K562 (cell line): Measurements from ENCODE around the gene METTL21C. TPM values are rescaled to one million over a fixed set of nuclear protein-coding genes. Genes with fewer than 3 reads are reported as not detected.

ENCODE experiments used
- ATAC-seq: fragments of 200-7000 bp; cut with Tn5 transposase; 3 replicates; pipeline ENCODE4 v1.9.1; 2020; ENCODE audit warnings: moderate library complexity
- BruUV-seq: library from RNA; stranded (reverse); fragments of 400-500 nt; replicated peaks from 2 replicates; lab custom pipeline; 2021; lab: Mats Ljungman, UMichigan
- CTCF ChIA-PET: fragments of 300-600 bp; formaldehyde crosslinking; extraction: SDS; loops from one replicate; lab custom pipeline; 2021; ENCODE audit warnings: low intra/inter-chr PET ratio; lab: Yijun Ruan, JAX
- POLR2A ChIA-PET: fragments of 300-600, 350-650 bp; sonication (Branson Sonifier 250); formaldehyde crosslinking; extraction: SDS; loops from one replicate; lab custom pipeline; 2021; ENCODE audit warnings: antibody characterized with exemption, inconsistent platforms; lab: Yijun Ruan, JAX
- DNase-seq, 4 experiments: peaks; one replicate each; pipeline versions ENCODE4 v3.0.0 to v3.0.0-alpha.2; 2011 to 2018; ENCODE audit warnings: low spot score in 3 of 4, mixed read lengths in 3 of 4; ENCODE audit errors: extremely low read depth in 1 of 4
- FAIRE-seq: peaks from 2 replicates; lab custom pipeline; 2011; peaks lifted over from hg19 to GRCh38; lab: Jason Lieb, UNC
- H2AFZ ChIP-seq: 2 replicates; pipeline ENCODE4 v1.6.0; 2011; ENCODE audit warnings: low read depth, low read length, control low read depth, inconsistent platforms
- H3K27ac ChIP-seq: fragments of 200-600 bp; 3 replicates; pipeline ENCODE4 v1.8.0; 2011; ENCODE audit warnings: low read depth, mild to moderate bottlenecking, control low read depth, inconsistent platforms, low read length, moderate library complexity, mixed read lengths; ENCODE audit errors: extremely low read depth
- H3K27me3 ChIP-seq, 2 experiments: fragments of 300-600 bp in 1 of 2; 2 replicates in 1 of 2; 3 replicates in 1 of 2; pipeline versions ENCODE4 v1.6.0 to v1.8.0; 2011; ENCODE audit warnings: inconsistent platforms in 2 of 2, low read length in 2 of 2, mild to moderate bottlenecking in 1 of 2, mixed read lengths in 1 of 2, moderate library complexity in 1 of 2; ENCODE audit not compliant: control insufficient read depth in 2 of 2, insufficient read depth in 2 of 2
- H3K36me3 ChIP-seq: fragments of 300-600 bp; 3 replicates; pipeline ENCODE4 v1.8.0; 2011; ENCODE audit warnings: mild to moderate bottlenecking, low read length, inconsistent platforms; ENCODE audit not compliant: control insufficient read depth, insufficient read depth
- H3K4me1 ChIP-seq, 2 experiments: fragments of 200-600 bp in 1 of 2; replicated peaks in 1 of 2; 2 replicates in 1 of 2; 3 replicates in 1 of 2; pipeline versions ENCODE4 v1.5.1 to v1.8.0; 2011; ENCODE audit warnings: inconsistent platforms in 2 of 2, low read length in 2 of 2, mild to moderate bottlenecking in 1 of 2, mixed read lengths in 1 of 2, moderate library complexity in 1 of 2; ENCODE audit not compliant: control insufficient read depth in 2 of 2, insufficient read depth in 2 of 2
- H3K4me2 ChIP-seq: 2 replicates; pipeline ENCODE4 v1.6.1; 2011; ENCODE audit warnings: low read length, control low read depth, inconsistent platforms, mixed read lengths; ENCODE audit not compliant: insufficient read depth
- H3K4me3 ChIP-seq: fragments of 200-600 bp; sonication (generic), shearing (Covaris generic); 2 replicates; pipeline ENCODE4 v1.5.1; 2016; ENCODE audit warnings: control low read depth, inconsistent platforms
- H3K79me2 ChIP-seq: fragments of 200-600 bp; 3 replicates; pipeline ENCODE4 v1.8.0; 2011; ENCODE audit warnings: low read length, inconsistent platforms; ENCODE audit not compliant: control insufficient read depth, insufficient read depth
- H3K9ac ChIP-seq, 2 experiments: 2 replicates each; pipeline versions ENCODE4 v1.6.0 to v1.6.1; 2011; ENCODE audit warnings: low read depth in 2 of 2, low read length in 2 of 2, control low read depth in 1 of 2, inconsistent platforms in 1 of 2, mild to moderate bottlenecking in 1 of 2, mixed read lengths in 1 of 2; ENCODE audit not compliant: insufficient read depth in 1 of 2
- H3K9me1 ChIP-seq: one replicate; pipeline ENCODE4 v1.6.0; 2011; ENCODE audit warnings: inconsistent platforms, mild to moderate bottlenecking, low read length, moderate library complexity; ENCODE audit not compliant: control insufficient read depth, insufficient read depth
- H3K9me3 ChIP-seq: replicated peaks from 2 replicates; pipeline ENCODE4 v1.5.1; 2011; ENCODE audit warnings: low read depth, low read length, inconsistent platforms; ENCODE audit not compliant: control insufficient read depth, insufficient read depth
- H4K20me1 ChIP-seq: replicated peaks from 2 replicates; pipeline ENCODE4 v1.6.1; 2011; ENCODE audit warnings: low read length, inconsistent platforms, mixed read lengths; ENCODE audit not compliant: control insufficient read depth, insufficient read depth
- GTF2A2 ChIP-seq: IDR thresholded peaks from 2 replicates; pipeline ENCODE4 v1.6.1; 2016; ENCODE audit warnings: mild to moderate bottlenecking, missing genetic modification characterization, missing compliant biosample characterization
- HEY1 ChIP-seq: fragments of 250-450 bp; sonication (Bioruptor Pico); IDR thresholded peaks from 2 replicates; pipeline ENCODE4 v1.5.0; 2020; ENCODE audit warnings: mild to moderate bottlenecking, moderate library complexity, borderline replicate concordance
- HNRNPK ChIP-seq: fragments of 200-400 bp; formaldehyde crosslinking; IDR thresholded peaks from one replicate; pipeline ENCODE4 v1.6.1; 2018; ENCODE audit warnings: mild to moderate bottlenecking, low read depth, low read length; ENCODE audit not compliant: poor library complexity, severe bottlenecking
- KDM1A ChIP-seq, 2 experiments: fragments of 450-650 bp; IDR thresholded peaks; 2 replicates each; pipeline ENCODE4 v1.6.1; 2016; ENCODE audit warnings: mild to moderate bottlenecking in 2 of 2
- NCOA4 ChIP-seq: fragments of 450-650 bp; IDR thresholded peaks from 2 replicates; pipeline ENCODE4 v1.6.1; 2018; ENCODE audit warnings: mild to moderate bottlenecking; ENCODE audit not compliant: partially characterized antibody
- SIRT6 ChIP-seq: IDR thresholded peaks from one replicate; pipeline ENCODE4 v1.6.1; 2012; ENCODE audit warnings: low read depth, mild to moderate bottlenecking, control low read depth, inconsistent platforms, low read length, moderate library complexity
- SUPT5H ChIP-seq: fragments of 450-650 bp; IDR thresholded peaks from 2 replicates; pipeline ENCODE4 v1.6.1; 2016
- ZFX ChIP-seq: sonication (generic); formaldehyde crosslinking; IDR thresholded peaks from 2 replicates; pipeline ENCODE4 v1.8.0; 2022; ENCODE audit warnings: mild to moderate bottlenecking, missing genetic modification reagents, moderate library complexity
- ZNF134 ChIP-seq: fragments of 250-450 bp; sonication (Bioruptor Pico); conservative IDR thresholded peaks from 2 replicates; pipeline ENCODE4 v1.4.0; 2020
- ZNF780A ChIP-seq: fragments of 250-450 bp; sonication (Bioruptor Pico); IDR thresholded peaks from 2 replicates; pipeline ENCODE4 v1.5.0; 2021; ENCODE audit warnings: mild to moderate bottlenecking
- ZNF830 ChIP-seq: fragments of 250-450 bp; sonication (Bioruptor Pico); IDR thresholded peaks from 2 replicates; pipeline ENCODE4 v1.5.0; 2021; ENCODE audit warnings: mild to moderate bottlenecking
- WGBS: fragments of 100-300 bp; shearing (Covaris generic); methylation state at CpG from one replicate; pipeline ENCODE4 v1.1.6; 2016; ENCODE audit warnings: low coverage, mixed read lengths; ENCODE audit not compliant: insufficient coverage; ENCODE audit errors: missing lambda C conversion rate; 5-methylcytosine and 5-hydroxymethylcytosine counted together
- in situ Hi-C: fragments of 300-500 bp; cut with MboI; formaldehyde crosslinking; loops from 4 replicates; pipeline ENCODE4 v1.15.0; 2018; ENCODE audit warnings: inconsistent platforms, mixed read lengths
- intact Hi-C: fragments of 100-400 bp; cut with micrococcal nuclease; formaldehyde crosslinking; loops from 2 replicates; pipeline ENCODE4 v1.14.2; 2022
- polyA plus RNA-seq, 8 experiments: library from polyadenylated mRNA; depleted of rRNA in 4 of 8; stranded (reverse) in 5 of 8; unstranded in 3 of 8; fragments of >200 nt; fragmentation: Nextera tagmentation in 2 of 8; fragmentation: Illumina TruSeq in 1 of 8; extraction: Ambion mirVana in 2 of 8; extraction: Trizol in 1 of 8; gene quantifications; 2 replicates each; pipeline versions ENCODE4 v1.2.1 to v1.2.3, GENCODE V29; 2011 to 2014; ENCODE audit warnings: inconsistent platforms in 1 of 8, missing spikeins in 1 of 8
- total RNA-seq, 7 experiments: library from RNA; depleted of rRNA in 6 of 7; stranded (reverse); fragments of >200 nt in 6 of 7; fragmentation: Illumina TruSeq in 2 of 7; extraction: Trizol in 2 of 7; gene quantifications; 2 replicates each; pipeline versions ENCODE4 v1.2.1 to v1.2.3, GENCODE V29; 2011 to 2021; ENCODE audit warnings: low replicate concordance in 1 of 7
- TF ChIP-seq, protein P1 (sequence below): fragments of 250-450 bp; sonication (Bioruptor Pico); IDR thresholded peaks from 2 replicates; pipeline ENCODE4 v1.5.0; 2021
- TF ChIP-seq, protein P2 (sequence below): sonication (generic); formaldehyde crosslinking; IDR thresholded peaks from 2 replicates; pipeline ENCODE4 v1.8.0; 2022; ENCODE audit warnings: mild to moderate bottlenecking, missing genetic modification reagents

The METTL21C gene
- total and polyA plus RNA-seq, 9 of the 15 experiments (the other 6 are each of a cell fraction or from before 2014, with no cell fraction given): not detected

DNA sequence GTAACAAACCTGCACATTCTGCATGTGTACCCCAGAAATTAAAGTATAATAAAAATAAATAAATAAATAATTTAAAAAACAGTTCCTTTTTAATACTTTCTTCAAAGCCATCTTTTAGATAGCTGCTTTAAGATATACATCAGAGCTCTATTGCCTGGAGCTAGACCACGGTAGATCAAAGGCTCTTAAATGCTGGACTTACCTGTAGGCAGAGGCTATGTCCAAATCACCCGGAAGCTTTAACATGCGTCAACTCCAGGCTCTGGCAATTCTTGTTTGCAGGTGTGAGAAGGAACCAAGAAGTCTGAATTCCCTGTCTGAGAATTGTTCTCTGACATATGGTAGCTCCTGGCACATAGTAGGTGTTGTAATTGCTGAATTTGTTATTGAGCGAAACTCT is 1.6 kb upstream of the METTL21C start:
- H3K9ac ChIP-seq: no peak overlapping the region
- FAIRE-seq: no peak
- no peak overlapping the region for H3K4me2 ChIP-seq
- H3K27ac ChIP-seq: no peak overlapping the region
- no peak for DNase-seq
- no peaks in the 10 kb centered on the region for H3K36me3 ChIP-seq
- no peak for ATAC-seq
- H3K4me1 ChIP-seq: no peaks in the 10 kb centered on the region
- no peaks in the 10 kb centered on the region for H3K9me3 ChIP-seq
- no peaks in the 10 kb centered on the region for H3K9me1 ChIP-seq
- H2AFZ ChIP-seq: no peak overlapping the region
- no TSS peak for BruUV-seq
- intact Hi-C loops: no loop called here
- in situ Hi-C loops: no loop called here
- peaks cover 6 to 32% of the 10 kb centered on the region in 2 experiments; a peak in 4 of 5 replicates for H3K27me3 ChIP-seq
- ChIA-PET CTCF (no interaction called here), POLR2A (no interaction called here)
- no peaks in the 10 kb centered on the region for H3K79me2 ChIP-seq
- no peak overlapping the region for H3K4me3 ChIP-seq
- H4K20me1 ChIP-seq: no peaks in the 10 kb centered on the region
- WGBS: 0% methylated on average over 4 of the region's 4 CpGs
- TF ChIP-seq SUPT5H: no peak
- no peak for TF ChIP-seq HEY1 (CRISPR knock-in tag)
- TF ChIP-seq, protein P1, sequence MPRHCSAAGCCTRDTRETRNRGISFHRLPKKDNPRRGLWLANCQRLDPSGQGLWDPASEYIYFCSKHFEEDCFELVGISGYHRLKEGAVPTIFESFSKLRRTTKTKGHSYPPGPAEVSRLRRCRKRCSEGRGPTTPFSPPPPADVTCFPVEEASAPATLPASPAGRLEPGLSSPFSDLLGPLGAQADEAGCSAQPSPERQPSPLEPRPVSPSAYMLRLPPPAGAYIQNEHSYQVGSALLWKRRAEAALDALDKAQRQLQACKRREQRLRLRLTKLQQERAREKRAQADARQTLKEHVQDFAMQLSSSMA: no peak
- no peak for TF ChIP-seq SIRT6
- TF ChIP-seq KDM1A (IDR thresholded peaks at IDR 0.05): no peak
- no peak for TF ChIP-seq NCOA4
- TF ChIP-seq, protein P2, sequence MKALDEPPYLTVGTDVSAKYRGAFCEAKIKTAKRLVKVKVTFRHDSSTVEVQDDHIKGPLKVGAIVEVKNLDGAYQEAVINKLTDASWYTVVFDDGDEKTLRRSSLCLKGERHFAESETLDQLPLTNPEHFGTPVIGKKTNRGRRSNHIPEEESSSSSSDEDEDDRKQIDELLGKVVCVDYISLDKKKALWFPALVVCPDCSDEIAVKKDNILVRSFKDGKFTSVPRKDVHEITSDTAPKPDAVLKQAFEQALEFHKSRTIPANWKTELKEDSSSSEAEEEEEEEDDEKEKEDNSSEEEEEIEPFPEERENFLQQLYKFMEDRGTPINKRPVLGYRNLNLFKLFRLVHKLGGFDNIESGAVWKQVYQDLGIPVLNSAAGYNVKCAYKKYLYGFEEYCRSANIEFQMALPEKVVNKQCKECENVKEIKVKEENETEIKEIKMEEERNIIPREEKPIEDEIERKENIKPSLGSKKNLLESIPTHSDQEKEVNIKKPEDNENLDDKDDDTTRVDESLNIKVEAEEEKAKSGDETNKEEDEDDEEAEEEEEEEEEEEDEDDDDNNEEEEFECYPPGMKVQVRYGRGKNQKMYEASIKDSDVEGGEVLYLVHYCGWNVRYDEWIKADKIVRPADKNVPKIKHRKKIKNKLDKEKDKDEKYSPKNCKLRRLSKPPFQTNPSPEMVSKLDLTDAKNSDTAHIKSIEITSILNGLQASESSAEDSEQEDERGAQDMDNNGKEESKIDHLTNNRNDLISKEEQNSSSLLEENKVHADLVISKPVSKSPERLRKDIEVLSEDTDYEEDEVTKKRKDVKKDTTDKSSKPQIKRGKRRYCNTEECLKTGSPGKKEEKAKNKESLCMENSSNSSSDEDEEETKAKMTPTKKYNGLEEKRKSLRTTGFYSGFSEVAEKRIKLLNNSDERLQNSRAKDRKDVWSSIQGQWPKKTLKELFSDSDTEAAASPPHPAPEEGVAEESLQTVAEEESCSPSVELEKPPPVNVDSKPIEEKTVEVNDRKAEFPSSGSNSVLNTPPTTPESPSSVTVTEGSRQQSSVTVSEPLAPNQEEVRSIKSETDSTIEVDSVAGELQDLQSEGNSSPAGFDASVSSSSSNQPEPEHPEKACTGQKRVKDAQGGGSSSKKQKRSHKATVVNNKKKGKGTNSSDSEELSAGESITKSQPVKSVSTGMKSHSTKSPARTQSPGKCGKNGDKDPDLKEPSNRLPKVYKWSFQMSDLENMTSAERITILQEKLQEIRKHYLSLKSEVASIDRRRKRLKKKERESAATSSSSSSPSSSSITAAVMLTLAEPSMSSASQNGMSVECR (CRISPR knock-in tag): no peak
- TF ChIP-seq ZNF780A (CRISPR knock-in tag): no peak
- no peak for TF ChIP-seq GTF2A2 (tag)
- no peak for TF ChIP-seq ZFX (CRISPR knock-in tag)
- TF ChIP-seq ZNF830: no peak
- TF ChIP-seq ZNF134: no peak
- TF ChIP-seq HNRNPK: no peak
- TF ChIP-seq, all 486 proteins: peak for 0
